Nephron (organoid): ENCODE data around the gene CUX1.

Experiments
- H3K27ac Mint-ChIP-seq, 3 experiments: 2 replicates each; pipeline ENCODE4 v1.8.0; 2020; ENCODE audit warnings: mixed read lengths in 3 of 3, mild to moderate bottlenecking in 2 of 3, moderate library complexity in 1 of 3
- H3K27me3 Mint-ChIP-seq: 2 replicates; pipeline ENCODE4 v1.8.0; 2021; ENCODE audit warnings: low read depth, mild to moderate bottlenecking, moderate library complexity, mixed read lengths
- H3K36me3 Mint-ChIP-seq: 2 replicates; pipeline ENCODE4 v1.8.0; 2020; ENCODE audit warnings: low read depth, mixed read lengths
- H3K4me1 Mint-ChIP-seq: 2 replicates; pipeline ENCODE4 v1.8.0; 2020; ENCODE audit warnings: mixed read lengths
- H3K4me3 Mint-ChIP-seq, 3 experiments: 2 replicates each; pipeline ENCODE4 v1.8.0; 2020; ENCODE audit warnings: mild to moderate bottlenecking in 3 of 3, mixed read lengths in 3 of 3, moderate library complexity in 2 of 3
- H3K9me3 Mint-ChIP-seq: 2 replicates; pipeline ENCODE4 v1.8.0; 2020; ENCODE audit warnings: mixed read lengths
- TF ChIP-seq, protein P1 (sequence below), 3 experiments: fragments of 200-600 bp; sonication (generic); IDR thresholded peaks; one replicate each; pipeline ENCODE4 v1.5.0; 2021; ENCODE audit warnings: antibody characterized with exemption in 3 of 3; ENCODE audit not compliant: unreplicated experiment in 3 of 3

Gene CUX1

DNA sequence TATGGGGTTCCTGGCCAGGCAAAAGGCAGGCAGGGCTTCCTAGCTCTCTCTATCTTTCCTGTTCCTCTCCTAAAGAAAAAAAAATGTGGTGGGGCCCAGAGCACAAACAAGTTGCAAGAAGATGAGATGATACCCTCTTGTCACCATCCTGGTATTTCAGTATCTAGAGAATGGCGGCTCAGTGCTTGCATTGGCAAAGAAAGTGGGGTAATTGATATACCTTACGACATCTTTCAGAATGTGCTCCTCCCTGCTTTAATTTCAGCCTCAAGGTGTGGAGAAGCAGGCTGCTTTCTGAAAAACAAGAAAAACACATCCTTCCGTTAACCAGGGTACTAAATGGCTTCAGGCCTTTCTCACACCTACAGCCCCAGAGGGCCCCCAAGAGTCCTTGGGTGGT is 34.5 kb upstream of the CUX1 start:
- H3K27ac Mint-ChIP-seq, result peak overlapping the region in 2 of 3 experiments; percentile 39 to 75
- H3K4me1 Mint-ChIP-seq, result peaks cover 26% of the 10 kb centered on the region
- TF ChIP-seq, protein P1, sequence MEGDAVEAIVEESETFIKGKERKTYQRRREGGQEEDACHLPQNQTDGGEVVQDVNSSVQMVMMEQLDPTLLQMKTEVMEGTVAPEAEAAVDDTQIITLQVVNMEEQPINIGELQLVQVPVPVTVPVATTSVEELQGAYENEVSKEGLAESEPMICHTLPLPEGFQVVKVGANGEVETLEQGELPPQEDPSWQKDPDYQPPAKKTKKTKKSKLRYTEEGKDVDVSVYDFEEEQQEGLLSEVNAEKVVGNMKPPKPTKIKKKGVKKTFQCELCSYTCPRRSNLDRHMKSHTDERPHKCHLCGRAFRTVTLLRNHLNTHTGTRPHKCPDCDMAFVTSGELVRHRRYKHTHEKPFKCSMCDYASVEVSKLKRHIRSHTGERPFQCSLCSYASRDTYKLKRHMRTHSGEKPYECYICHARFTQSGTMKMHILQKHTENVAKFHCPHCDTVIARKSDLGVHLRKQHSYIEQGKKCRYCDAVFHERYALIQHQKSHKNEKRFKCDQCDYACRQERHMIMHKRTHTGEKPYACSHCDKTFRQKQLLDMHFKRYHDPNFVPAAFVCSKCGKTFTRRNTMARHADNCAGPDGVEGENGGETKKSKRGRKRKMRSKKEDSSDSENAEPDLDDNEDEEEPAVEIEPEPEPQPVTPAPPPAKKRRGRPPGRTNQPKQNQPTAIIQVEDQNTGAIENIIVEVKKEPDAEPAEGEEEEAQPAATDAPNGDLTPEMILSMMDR (IDR thresholded peaks at IDR 0.05; ENCODE audit: unreplicated experiment in 3 of 3), result no peak
- peaks cover 14% of the 10 kb centered on the region for H3K27me3 Mint-ChIP-seq
- H3K4me3 Mint-ChIP-seq, result no peak overlapping the region
- H3K9me3 Mint-ChIP-seq, result no peaks in the 10 kb centered on the region
- H3K36me3 Mint-ChIP-seq, result no peaks in the 10 kb centered on the region

DNA sequence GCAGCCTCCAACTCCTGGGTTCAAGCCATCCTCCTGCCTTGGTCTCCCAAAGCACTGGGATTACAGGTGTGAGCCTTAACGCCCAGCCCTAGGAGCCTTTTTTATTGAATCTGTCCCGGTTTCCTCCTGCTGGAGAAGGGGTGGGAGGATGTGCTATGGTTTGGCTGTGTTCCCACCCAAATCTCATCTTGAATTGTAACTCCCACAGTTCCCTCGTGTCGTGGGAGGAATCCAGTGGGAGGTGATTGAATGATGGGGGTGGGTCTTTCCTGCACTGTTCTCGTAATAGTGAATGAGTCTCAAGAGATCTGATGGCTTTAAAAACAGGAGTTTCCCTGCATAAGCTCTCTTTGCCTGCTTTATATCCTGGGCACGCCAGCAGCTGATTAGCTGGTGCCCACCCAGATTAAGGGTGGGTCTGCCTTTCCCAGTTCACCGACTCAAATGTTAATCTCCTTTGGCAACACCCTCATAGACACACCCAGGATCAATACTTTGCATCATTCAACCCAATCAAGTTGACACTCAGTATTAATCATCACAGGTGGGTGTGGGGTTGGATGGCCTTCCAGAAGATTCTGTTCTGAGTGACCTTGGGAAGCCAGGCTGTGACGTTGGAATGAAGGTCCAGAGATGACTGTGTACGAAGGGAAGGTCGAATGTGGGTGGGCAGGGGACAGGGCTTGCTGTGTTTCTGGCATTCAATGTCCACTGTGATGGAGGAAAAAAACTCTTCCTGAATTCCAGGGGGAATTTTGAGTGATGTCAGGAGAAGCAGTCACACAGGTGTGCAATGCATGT is 33.8 kb upstream of the CUX1 start:
- peaks cover 7% of the 10 kb centered on the region for H3K27me3 Mint-ChIP-seq
- no peaks in the 10 kb centered on the region for H3K36me3 Mint-ChIP-seq
- H3K4me3 Mint-ChIP-seq, result no peak overlapping the region
- H3K4me1 Mint-ChIP-seq, result peaks cover 26% of the 10 kb centered on the region
- TF ChIP-seq, protein P1 (IDR thresholded peaks at IDR 0.05; ENCODE audit: unreplicated experiment in 3 of 3), result no peak
- no peaks in the 10 kb centered on the region for H3K9me3 Mint-ChIP-seq
- H3K27ac Mint-ChIP-seq, result peak overlapping the region; percentile 39 to 86 (median 75)

DNA sequence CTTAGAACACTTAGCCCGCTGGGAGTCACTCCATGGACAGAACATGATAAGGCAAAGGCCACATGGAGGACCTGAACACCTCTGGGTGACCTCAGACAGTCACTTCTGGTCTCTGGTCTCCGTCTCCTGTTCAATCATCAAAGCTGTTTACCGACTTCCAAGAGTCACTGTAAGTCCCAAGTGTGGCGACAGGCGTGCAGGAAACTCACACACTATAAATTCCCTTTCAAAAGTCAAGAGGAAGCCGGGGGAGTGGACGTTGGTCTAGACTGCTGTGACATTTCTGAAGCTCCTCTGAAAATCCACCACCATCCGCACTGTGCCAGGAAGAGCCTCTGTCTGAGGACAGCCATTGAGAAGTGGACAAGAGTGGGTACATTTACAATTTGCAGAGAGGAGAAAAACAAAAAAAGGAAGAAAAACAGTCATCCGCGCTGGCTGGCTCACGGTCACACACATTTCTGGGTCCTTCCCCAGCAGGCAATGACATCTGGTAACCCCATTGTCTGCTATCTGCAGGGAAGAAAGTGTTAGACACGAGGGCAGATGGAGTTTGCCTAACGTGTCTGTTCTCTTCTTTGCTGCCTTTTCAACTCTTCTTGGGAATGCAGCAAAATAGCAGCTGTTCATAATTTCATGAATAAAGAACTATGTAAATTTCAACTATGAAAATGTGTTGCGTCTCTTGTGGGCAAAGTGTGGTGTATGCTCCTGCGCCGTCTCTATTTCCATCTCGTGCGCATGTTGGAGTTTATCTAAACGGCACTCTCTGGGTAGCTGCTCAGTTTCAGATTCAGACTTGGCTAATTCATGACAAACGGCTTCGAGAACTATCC is 32.9 kb upstream of the CUX1 start:
- TF ChIP-seq, protein P1 (IDR thresholded peaks at IDR 0.05; ENCODE audit: unreplicated experiment in 3 of 3), result no peak
- Mint-ChIP-seq H3K4me1 (peaks cover 26% of the 10 kb centered on the region), H3K4me3 (peak overlapping the region in 1 of 3 experiments; percentile 44), H3K36me3 (no peaks in the 10 kb centered on the region), H3K9me3 (no peaks in the 10 kb centered on the region), H3K27ac (peak overlapping the region; percentile 73 to 75 (median 74)), H3K27me3 (peaks cover 7% of the 10 kb centered on the region)

DNA sequence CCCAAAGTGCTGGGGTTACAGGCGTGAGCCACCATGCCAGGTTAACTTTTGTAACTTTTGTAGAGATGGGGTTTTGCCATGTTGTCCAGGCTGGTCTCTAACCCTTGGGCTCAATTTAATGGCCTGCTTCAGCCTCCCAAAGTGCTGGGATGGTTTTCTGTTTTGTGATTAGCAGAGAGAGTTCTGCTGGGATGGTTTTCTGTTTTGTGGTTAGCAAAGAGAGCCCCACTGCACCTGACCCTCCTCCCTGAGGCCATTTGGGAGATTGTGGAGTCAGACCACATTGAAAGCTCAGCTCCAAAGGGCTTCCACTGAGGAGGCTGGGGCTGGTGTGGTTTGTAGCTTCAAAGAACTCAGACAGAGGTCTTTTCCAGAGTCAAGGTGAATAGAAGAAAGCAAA is 29.6 kb upstream of the CUX1 start:
- TF ChIP-seq, protein P1 (IDR thresholded peaks at IDR 0.05; ENCODE audit: unreplicated experiment in 3 of 3), result no peak
- Mint-ChIP-seq H3K4me1 (peaks cover 24% of the 10 kb centered on the region), H3K27ac (no peak overlapping the region), H3K27me3 (peaks cover 3% of the 10 kb centered on the region), H3K9me3 (no peaks in the 10 kb centered on the region), H3K36me3 (no peaks in the 10 kb centered on the region), H3K4me3 (no peak overlapping the region)

DNA sequence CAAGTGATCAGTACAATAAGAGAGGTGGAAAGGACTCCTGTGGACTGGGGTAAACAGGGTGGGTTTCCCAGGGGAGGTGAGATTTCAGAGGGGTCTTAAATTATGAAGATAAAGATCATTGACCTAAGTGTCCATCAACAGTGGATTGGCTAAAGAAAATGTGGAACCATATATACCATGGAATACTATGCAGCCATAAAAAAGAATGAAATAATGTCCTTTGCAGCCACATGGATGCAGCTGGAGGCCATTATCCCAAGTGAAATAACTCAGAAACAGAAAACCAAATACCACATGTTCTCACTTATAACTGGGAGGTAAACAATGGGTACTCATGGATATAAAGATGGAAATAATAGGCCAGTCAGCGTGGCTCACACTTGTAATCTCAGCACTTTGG is 28.9 kb upstream of the CUX1 start:
- TF ChIP-seq, protein P1 (IDR thresholded peaks at IDR 0.05; ENCODE audit: unreplicated experiment in 3 of 3), result no peak
- Mint-ChIP-seq H3K27ac (no peak overlapping the region), H3K9me3 (no peaks in the 10 kb centered on the region)

More for the DNA sequence above, 28.9 kb upstream of the CUX1 start:
- H3K36me3 Mint-ChIP-seq, result no peaks in the 10 kb centered on the region
- peaks cover 18% of the 10 kb centered on the region for H3K4me1 Mint-ChIP-seq
- H3K4me3 Mint-ChIP-seq, result no peak overlapping the region
- peaks cover 3% of the 10 kb centered on the region for H3K27me3 Mint-ChIP-seq
